Tracheal epithelial cell (primary cell): ENCODE measurements around the gene LAMTOR2. TPM values are rescaled to one million over a fixed set of nuclear protein-coding genes. Genes with fewer than 3 reads are reported as not detected.

Experiments used
- total RNA-seq: library from RNA; depleted of rRNA; stranded (reverse); fragments of >200 nt; gene quantifications from 2 replicates; pipeline ENCODE4 v1.2.1, GENCODE V29; 2014

The LAMTOR2 gene
- 48.4 and 74.9 TPM in 2 replicates for total RNA-seq

DNA sequence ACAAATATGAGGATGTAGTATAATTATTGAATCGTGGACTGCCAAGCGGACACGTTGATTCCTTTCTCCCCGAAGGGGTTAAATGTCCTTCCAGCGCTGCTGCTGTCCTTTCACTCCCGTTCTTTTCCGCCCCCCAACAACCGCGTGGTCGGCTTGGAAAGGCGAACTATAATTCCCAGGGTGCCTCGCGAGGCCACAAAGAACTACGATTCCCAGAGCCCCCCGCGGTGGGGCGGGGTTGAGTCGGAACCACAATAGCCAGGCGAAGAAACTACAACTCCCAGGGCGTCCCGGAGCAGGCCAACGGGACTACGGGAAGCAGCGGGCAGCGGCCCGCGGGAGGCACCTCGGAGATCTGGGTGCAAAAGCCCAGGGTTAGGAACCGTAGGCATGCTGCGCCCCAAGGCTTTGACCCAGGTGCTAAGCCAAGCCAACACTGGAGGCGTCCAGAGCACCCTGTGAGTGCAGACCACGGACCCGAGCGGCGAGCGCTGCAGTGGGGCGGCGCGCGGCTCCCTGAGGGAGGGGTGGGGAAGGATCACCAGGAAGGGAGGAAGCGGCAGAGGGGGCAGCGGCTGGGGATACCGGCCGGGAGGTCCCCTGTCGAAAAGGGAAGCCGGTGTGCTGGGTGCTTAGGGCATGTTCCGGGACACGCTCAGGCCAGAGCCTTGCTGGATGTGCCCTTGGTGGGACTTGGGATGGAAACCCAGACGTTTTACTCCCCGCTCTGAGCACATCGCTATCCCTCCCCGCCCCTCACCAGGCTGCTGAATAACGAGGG, at the start of gene LAMTOR2:
Gene LAMTOR2, plus strand, starts transcription at position 283 of the 781 bp plus-strand sequence. Its CDS starts 108 bp downstream, at position 391.

DNA sequence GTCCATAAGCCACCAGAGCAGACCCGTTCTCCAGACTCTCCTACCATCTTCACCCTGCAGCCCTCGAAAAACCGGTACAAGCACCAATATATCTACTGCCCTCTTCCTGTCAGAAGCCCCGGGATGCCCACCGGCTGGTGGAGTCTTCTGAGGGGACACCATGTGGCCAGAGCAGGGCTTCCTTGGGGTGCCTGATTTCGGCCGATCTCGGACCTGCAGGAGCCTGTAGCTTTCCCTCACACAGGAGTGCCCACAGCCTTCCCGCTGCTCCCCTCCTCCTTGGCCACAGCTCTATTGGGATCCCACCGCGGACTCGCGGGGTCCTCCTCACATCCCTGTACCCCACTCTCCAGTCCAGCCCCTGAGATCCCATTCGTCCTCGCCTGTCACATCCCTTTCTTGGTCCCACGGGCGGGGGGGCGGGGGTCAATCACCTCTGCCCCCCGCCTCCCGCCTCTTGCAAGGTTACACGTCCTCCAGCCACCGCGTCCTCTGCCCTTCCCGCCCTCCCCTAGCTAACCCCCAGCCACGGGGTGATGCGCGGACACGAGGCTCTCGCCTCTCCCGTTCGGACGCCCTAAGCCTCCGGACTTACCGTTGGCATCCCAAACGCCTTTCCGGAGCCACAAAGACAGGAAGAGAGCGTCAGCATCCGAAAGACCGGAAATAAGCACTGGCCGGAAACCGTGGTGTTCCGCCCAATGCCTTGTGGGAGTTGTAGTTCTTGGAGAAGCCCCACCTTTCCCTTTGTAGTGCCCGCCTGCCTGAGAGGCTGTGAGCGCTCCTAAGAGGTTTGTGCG, 34.1 kb upstream of the LAMTOR2 start, which contains the start of gene SSR2:
Gene SSR2, minus strand, starts transcription at position 659 of the 800 bp plus-strand sequence. CDS start 784 bp downstream, outside the sequence.

DNA sequence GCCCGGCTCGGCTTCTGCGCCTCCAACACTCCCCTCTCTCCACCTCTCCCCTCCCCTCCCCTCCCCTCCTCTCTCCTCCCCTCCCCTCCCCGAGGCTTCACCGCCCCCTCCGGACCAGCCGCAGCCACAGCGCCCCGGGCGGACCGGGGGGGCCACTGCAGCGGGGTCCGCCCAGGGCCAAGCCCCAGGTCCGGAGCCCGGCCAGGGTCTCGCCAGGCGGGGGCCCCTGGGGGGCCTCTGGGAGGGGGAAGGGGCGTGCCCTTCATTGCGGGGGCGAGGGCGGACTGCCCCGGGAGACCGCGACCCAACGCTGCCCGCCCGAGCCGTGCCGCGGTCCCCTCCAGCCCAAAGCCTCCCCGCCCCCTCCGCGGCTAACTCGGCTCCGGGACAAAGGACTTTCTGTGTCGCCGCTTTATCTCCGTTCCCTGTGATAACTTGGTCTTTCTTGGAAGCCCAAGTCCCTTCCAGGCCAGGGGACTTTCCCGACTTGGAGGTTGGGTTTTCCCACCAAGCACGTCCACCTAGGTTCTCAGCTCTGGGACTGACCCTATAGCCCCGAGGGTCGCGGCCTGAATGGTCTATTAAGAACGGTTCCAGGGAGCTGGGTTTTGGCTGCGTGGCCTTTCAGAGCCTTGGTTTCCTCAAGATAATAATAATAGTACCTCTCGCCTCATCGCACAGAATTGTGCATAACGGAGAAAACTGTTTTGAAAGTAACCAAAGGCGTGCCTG, 648 bp upstream of the LAMTOR2 start, which contains the start of gene UBQLN4:
Gene UBQLN4, minus strand, starts transcription at position 31 of the 732 bp plus-strand sequence. CDS start 97 bp downstream, outside the sequence.

DNA sequence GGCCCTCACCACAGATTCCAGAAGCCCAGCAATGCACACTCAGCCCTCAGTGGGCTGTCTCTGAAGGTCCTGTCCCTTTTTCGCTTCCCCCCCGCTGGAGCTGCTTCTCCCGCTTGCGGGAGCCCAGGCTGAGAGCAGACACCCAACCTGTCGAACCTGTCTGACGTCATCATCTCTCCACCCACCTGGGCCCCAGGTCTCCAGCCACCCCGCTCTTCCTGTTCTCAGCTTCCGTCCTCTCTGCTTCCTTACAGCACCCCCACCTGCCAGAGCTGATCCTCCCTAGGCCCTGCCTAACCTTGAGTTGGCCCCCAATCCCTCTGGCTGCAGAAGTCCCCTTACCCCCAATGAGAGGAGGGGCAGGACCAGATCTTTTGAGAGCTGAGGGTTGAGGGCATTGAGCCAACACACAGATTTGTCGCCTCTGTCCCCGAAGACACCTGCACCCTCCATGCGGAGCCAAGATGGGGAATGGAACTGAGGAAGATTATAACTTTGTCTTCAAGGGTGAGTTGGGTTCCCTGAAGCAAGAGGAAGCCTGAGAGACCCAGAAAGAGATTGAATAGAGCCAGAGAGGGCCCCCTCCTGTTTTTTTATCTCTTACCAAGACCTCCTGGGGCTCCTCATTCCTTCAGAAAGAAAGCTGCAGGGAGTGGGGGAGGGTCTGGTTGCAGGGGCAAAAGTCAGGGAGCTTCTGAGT, 6.5 kb downstream of the LAMTOR2 start, which contains the start of gene RAB25:
Gene RAB25, plus strand, starts transcription at position 224 of the 700 bp plus-strand sequence. Its CDS starts 241 bp downstream, at position 465.

DNA sequence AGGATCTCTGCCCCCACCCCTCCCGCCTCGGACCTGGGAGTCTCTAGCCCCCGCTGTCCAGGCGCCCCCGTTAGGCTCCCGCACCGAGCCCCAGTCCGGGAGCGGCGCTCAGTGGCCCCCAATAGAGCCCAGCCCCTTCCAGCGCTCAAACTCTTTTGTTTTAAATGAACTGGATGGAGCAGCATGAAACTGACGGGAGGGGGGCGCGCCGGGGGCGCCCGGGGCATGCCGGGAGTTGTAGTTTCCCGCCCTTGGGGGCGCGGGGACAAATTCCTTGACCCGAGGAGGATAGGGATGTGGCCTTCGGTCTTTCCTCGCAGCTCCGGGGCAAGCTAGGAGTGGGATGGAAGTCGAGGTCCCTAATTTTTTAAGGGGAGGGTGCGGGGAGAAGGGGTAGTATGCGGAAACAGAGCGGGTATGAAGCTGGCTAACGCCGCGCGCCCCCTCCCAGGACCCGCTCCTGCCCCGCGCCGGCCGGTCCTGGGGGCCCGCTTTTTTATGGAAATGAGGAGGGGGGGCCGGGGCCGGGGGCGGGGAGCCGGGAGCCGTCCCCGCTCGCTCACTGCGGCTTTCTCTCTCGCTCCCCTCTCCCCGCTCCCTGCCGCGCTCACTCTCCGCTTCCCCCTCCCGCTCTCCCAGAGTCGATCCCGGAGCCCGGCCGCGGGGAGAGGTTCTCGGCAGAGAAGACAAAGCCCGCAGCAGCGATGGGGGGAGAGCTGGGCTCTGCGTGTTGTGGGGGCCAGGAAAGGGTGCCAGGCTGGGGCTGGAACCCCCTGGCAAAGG, 27.9 kb downstream of the LAMTOR2 start, which contains the start of gene MEX3A:
Gene MEX3A, minus strand, starts transcription at position 157 of the 783 bp plus-strand sequence. CDS start 467 bp downstream, outside the sequence.

Other genes starting within 250 kb of the LAMTOR2 start
- 16.0 and 17.4 TPM in 2 replicates for gene GON4L, start 197.6 kb upstream of the LAMTOR2 start, total RNA-seq
- 0.21 and 3.4 TPM in 2 replicates for gene SYT11, start 195.2 kb upstream of the LAMTOR2 start, total RNA-seq
- gene RIT1, start 143.4 kb upstream of the LAMTOR2 start, total RNA-seq = 35.0 and 35.2 TPM in 2 replicates
- 12.3 and 23.9 TPM in 2 replicates for gene KHDC4, start 120.4 kb upstream of the LAMTOR2 start, total RNA-seq
- 0.24 TPM in 1 of 2 replicates, not detected in the other for gene RXFP4, start 113.1 kb upstream of the LAMTOR2 start, total RNA-seq
- gene ARHGEF2, start 76.2 kb upstream of the LAMTOR2 start, total RNA-seq = 55.6 and 76.6 TPM in 2 replicates
- 326 and 576 TPM in 2 replicates for gene SSR2, start 33.8 kb upstream of the LAMTOR2 start, total RNA-seq
- 17.6 and 18.3 TPM in 2 replicates for gene UBQLN4, start 984 bp upstream of the LAMTOR2 start, total RNA-seq
- 52.2 and 69.4 TPM in 2 replicates for gene RAB25, start 6.4 kb downstream of the LAMTOR2 start, total RNA-seq
- gene MEX3A, start 27.7 kb downstream of the LAMTOR2 start, total RNA-seq = 1.9 and 6.5 TPM in 2 replicates
- 687 and 701 TPM in 2 replicates for gene LMNA, start 59.9 kb downstream of the LAMTOR2 start, total RNA-seq
- 3.4 TPM in 2 replicates for gene SEMA4A, start 98.8 kb downstream of the LAMTOR2 start, total RNA-seq
- 4.8 and 6.8 TPM in 2 replicates for gene SLC25A44, start 139.3 kb downstream of the LAMTOR2 start, total RNA-seq
- gene PMF1, start 158.2 kb downstream of the LAMTOR2 start, total RNA-seq = 36.4 and 58.4 TPM in 2 replicates
- 0.24 TPM in 1 of 2 replicates, not detected in the other for gene BGLAP, start 187.4 kb downstream of the LAMTOR2 start, total RNA-seq
- 0.72 TPM in 1 of 2 replicates, not detected in the other for gene PAQR6, start 193.3 kb downstream of the LAMTOR2 start, total RNA-seq
- gene SMG5, start 228.0 kb downstream of the LAMTOR2 start, total RNA-seq = 53.5 and 67.0 TPM in 2 replicates
- gene TMEM79, start 229.5 kb downstream of the LAMTOR2 start, total RNA-seq = 6.3 and 6.8 TPM in 2 replicates
- 28.9 and 37.7 TPM in 2 replicates for gene GLMP, start 240.9 kb downstream of the LAMTOR2 start, total RNA-seq
- gene VHLL, start 244.5 kb downstream of the LAMTOR2 start, total RNA-seq = 0.72 TPM in 1 of 2 replicates, not detected in the other